OCI-LY7 (cell line): Measurements from ENCODE around the gene ANK3. TPM values are rescaled to one million over a fixed set of nuclear protein-coding genes. Genes with fewer than 3 reads are reported as not detected.

Source experiments
- BruUV-seq: library from RNA; stranded (reverse); fragments of 400-500 nt; replicated peaks from 2 replicates; lab custom pipeline; 2021; lab: Mats Ljungman, UMichigan
- CTCF ChIA-PET: fragments of 300-600 bp; sonication (Branson Sonifier 250); formaldehyde crosslinking; loops from one replicate; lab custom pipeline; 2022; ENCODE audit warnings: antibody characterized with exemption; ENCODE audit not compliant: unreplicated experiment; lab: Charles Lee
- POLR2A ChIA-PET: fragments of 300-600 bp; sonication (Branson Sonifier 250); formaldehyde crosslinking; loops from one replicate; lab custom pipeline; 2022; ENCODE audit warnings: antibody characterized with exemption; lab: Charles Lee
- DNase-seq: peaks from one replicate; pipeline ENCODE4 v3.0.0-alpha.2; 2015; ENCODE audit warnings: low spot score
- H2AFZ ChIP-seq: fragments of 200-600 bp; sonication (generic), shearing (Covaris generic); 2 replicates; pipeline ENCODE4 v1.6.1; 2014; ENCODE audit warnings: mild to moderate bottlenecking, antibody characterized with exemption, low read length, moderate library complexity
- H3K27ac ChIP-seq: fragments of 200-600 bp; sonication (generic); 2 replicates; pipeline ENCODE4 v1.5.1; 2014; ENCODE audit warnings: mixed run types, low read depth, mild to moderate bottlenecking, moderate library complexity, low read length, inconsistent platforms; ENCODE audit not compliant: poor library complexity, severe bottlenecking
- H3K36me3 ChIP-seq: fragments of 200-600 bp; sonication (generic); 2 replicates; pipeline ENCODE4 v1.6.1; 2014; ENCODE audit warnings: mild to moderate bottlenecking, antibody characterized with exemption, low read length, moderate library complexity, mixed read lengths; ENCODE audit not compliant: insufficient read depth
- H3K4me1 ChIP-seq: fragments of 200-600 bp; sonication (generic); 2 replicates; pipeline ENCODE4 v1.5.1; 2014; ENCODE audit warnings: mild to moderate bottlenecking, low read length; ENCODE audit not compliant: insufficient read depth, poor library complexity, severe bottlenecking
- H3K4me2 ChIP-seq: fragments of 200-600 bp; sonication (generic); 2 replicates; pipeline ENCODE4 v1.6.1; 2014; ENCODE audit warnings: mild to moderate bottlenecking, low read length
- H3K4me3 ChIP-seq: fragments of 200-600 bp; sonication (generic); 2 replicates; pipeline ENCODE4 v1.5.1; 2014; ENCODE audit warnings: mild to moderate bottlenecking, low read depth, low read length; ENCODE audit not compliant: poor library complexity, severe bottlenecking
- H3K79me2 ChIP-seq: fragments of 200-600 bp; sonication (generic); 2 replicates; pipeline ENCODE4 v1.6.1; 2016; ENCODE audit warnings: low read depth, mild to moderate bottlenecking, low read length, moderate library complexity, mixed read lengths; ENCODE audit not compliant: insufficient read depth
- H3K9me2 ChIP-seq: fragments of 200-600 bp; sonication (generic); 2 replicates; pipeline ENCODE4 v1.6.1; 2016; ENCODE audit warnings: mild to moderate bottlenecking, low read length, mixed read lengths; ENCODE audit not compliant: insufficient read depth
- H3K9me3 ChIP-seq: fragments of 200-600 bp; sonication (generic); 2 replicates; pipeline ENCODE4 v1.6.1; 2014; ENCODE audit warnings: mild to moderate bottlenecking, mixed run types, low read length, mixed read lengths
- H4K20me1 ChIP-seq: fragments of 200-600 bp; sonication (generic); 2 replicates; pipeline ENCODE4 v1.6.1; 2014; ENCODE audit warnings: mild to moderate bottlenecking, antibody characterized with exemption, low read length, moderate library complexity, mixed read lengths; ENCODE audit not compliant: insufficient read depth
- CTCF ChIP-seq: fragments of 200-600 bp; sonication (generic); conservative IDR thresholded peaks from 2 replicates; pipeline ENCODE4 v1.5.1; 2014; ENCODE audit warnings: mild to moderate bottlenecking, antibody characterized with exemption, low read length, moderate library complexity, mixed read lengths
- EZH2phosphoT487 ChIP-seq: fragments of 200-600 bp; sonication (generic); IDR thresholded peaks from 2 replicates; pipeline ENCODE4 v1.6.1; 2018; ENCODE audit warnings: low read depth, borderline replicate concordance, mild to moderate bottlenecking, mixed run types, antibody characterized with exemption, low read length, moderate library complexity, mixed read lengths
- intact Hi-C: fragments of 100-400 bp; cut with micrococcal nuclease; formaldehyde crosslinking; loops from one replicate; pipeline ENCODE4 v1.10.0; 2022; ENCODE audit not compliant: unreplicated experiment
- total RNA-seq, 2 experiments: library from RNA; depleted of rRNA in 1 of 2; stranded (reverse); fragments of >200 nt in 1 of 2; shearing (Covaris generic) in 1 of 2; gene quantifications; 2 replicates each; pipeline ENCODE4 v1.2.3, GENCODE V29; 2014 to 2022

Gene ANK3
- total RNA-seq, 2 experiments from 2014 or later = 0.13 to 0.49 TPM

- Histone ChIP-seq H2AFZ (no peak overlapping the region), H3K36me3 (no peaks in the 10 kb centered on the region), H3K9me3 (no peaks in the 10 kb centered on the region), H3K27ac (no peak overlapping the region), H4K20me1 (no peaks in the 10 kb centered on the region), H3K9me2 (no peaks in the 10 kb centered on the region), H3K79me2 (no peaks in the 10 kb centered on the region), H3K4me3 (no peak overlapping the region), H3K4me2 (no peak overlapping the region), H3K4me1 (no peaks in the 10 kb centered on the region)
- CTCF ChIA-PET = no interaction called here
- BruUV-seq = no TSS peak
- POLR2A ChIA-PET = no interaction called here
- DNase-seq = no peak
- TF ChIP-seq EZH2phosphoT487 (no peak), CTCF (no peak)
- intact Hi-C loops = no loop called here
Observed at GRCh38 chr10:60375293-60376004, 14.2 kb downstream of the ANK3 start.

GRCh38 chr10:60374836-60375235 lies 14.8 kb downstream of the ANK3 start:
- POLR2A ChIA-PET = no interaction called here

More at GRCh38 chr10:60374836-60375235, 14.8 kb downstream of the ANK3 start:
- H3K9me2 ChIP-seq = no peaks in the 10 kb centered on the region
- intact Hi-C loops = no loop called here
- H3K4me3 ChIP-seq = no peak overlapping the region
- no peak overlapping the region for H2AFZ ChIP-seq
- no peak overlapping the region for H3K4me2 ChIP-seq
- no peak for TF ChIP-seq EZH2phosphoT487
- TF ChIP-seq CTCF = no peak
- no peaks in the 10 kb centered on the region for H4K20me1 ChIP-seq
- H3K36me3 ChIP-seq = no peaks in the 10 kb centered on the region
- H3K79me2 ChIP-seq = no peaks in the 10 kb centered on the region
- H3K4me1 ChIP-seq = no peaks in the 10 kb centered on the region
- no peaks in the 10 kb centered on the region for H3K9me3 ChIP-seq
- CTCF ChIA-PET = no interaction called here
- no peak for DNase-seq
- H3K27ac ChIP-seq = no peak overlapping the region
- BruUV-seq = no TSS peak
